Lower leg skin (tissue), 4 donors: ENCODE results near the gene COQ4. TPM values are rescaled to one million over a fixed set of nuclear protein-coding genes. Genes with fewer than 3 reads are reported as not detected.

Experiments used
- DNase-seq, 2 donors: peaks; one replicate each; pipeline ENCODE4 v3.0.0-alpha.2; 2019; ENCODE audit warnings: low spot score in 2 of 2
- H3K4me3 ChIP-seq: fragments of 200-600 bp; sonication (generic); 2 replicates; pipeline ENCODE4 v1.5.1; 2017; ENCODE audit warnings: mild to moderate bottlenecking, low read depth; ENCODE audit not compliant: poor library complexity, severe bottlenecking
- POLR2A ChIP-seq, 2 donors: fragments of 450-650 bp; IDR thresholded peaks; one replicate each; pipeline ENCODE4 v1.6.1; 2016 to 2017; ENCODE audit warnings: antibody characterized with exemption in 2 of 2, mild to moderate bottlenecking in 1 of 2, moderate library complexity in 1 of 2
- WGBS, 2 donors: methylation state at CpG; one replicate each; pipeline ENCODE4 v1.1.5; 2018; 5-methylcytosine and 5-hydroxymethylcytosine counted together
- intact Hi-C: fragments of 100-400 bp; cut with DNase I; formaldehyde crosslinking; loops from one replicate; pipeline ENCODE4 v1.15.0; 2023; ENCODE audit warnings: low total_unique reads
- total RNA-seq, 4 donors: library from RNA; depleted of rRNA; stranded (reverse); fragments of >200 nt; gene quantifications; one replicate each; pipeline ENCODE4 v1.1.0, GENCODE V29; 2016
- TF ChIP-seq, protein P1 (sequence below), 3 donors: fragments of 450-650 bp; IDR thresholded peaks; one replicate each; pipeline ENCODE4 v1.5.1; 2016; ENCODE audit warnings: antibody characterized with exemption in 3 of 3, mild to moderate bottlenecking in 3 of 3, moderate library complexity in 2 of 3

COQ4 gene
- total RNA-seq, 4 donors from 2014 or later = 80.4 to 120 (median 99.4) TPM

DNA sequence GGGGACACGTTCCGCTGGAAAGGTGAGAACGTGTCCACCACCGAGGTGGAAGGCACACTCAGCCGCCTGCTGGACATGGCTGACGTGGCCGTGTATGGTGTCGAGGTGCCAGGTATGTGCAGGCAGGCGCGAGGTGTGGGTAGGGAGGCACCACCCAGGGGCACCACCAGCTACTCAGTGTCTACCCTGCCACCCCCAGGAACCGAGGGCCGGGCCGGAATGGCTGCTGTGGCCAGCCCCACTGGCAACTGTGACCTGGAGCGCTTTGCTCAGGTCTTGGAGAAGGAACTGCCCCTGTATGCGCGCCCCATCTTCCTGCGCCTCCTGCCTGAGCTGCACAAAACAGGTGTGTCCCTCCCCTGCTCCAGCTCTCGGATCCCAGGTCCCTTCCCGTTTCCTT is 32.8 kb downstream of the COQ4 start:
- 97% methylated on average over 10 to 17 of the region's 19 CpGs for WGBS, 2 donors
- TF ChIP-seq, protein P1, sequence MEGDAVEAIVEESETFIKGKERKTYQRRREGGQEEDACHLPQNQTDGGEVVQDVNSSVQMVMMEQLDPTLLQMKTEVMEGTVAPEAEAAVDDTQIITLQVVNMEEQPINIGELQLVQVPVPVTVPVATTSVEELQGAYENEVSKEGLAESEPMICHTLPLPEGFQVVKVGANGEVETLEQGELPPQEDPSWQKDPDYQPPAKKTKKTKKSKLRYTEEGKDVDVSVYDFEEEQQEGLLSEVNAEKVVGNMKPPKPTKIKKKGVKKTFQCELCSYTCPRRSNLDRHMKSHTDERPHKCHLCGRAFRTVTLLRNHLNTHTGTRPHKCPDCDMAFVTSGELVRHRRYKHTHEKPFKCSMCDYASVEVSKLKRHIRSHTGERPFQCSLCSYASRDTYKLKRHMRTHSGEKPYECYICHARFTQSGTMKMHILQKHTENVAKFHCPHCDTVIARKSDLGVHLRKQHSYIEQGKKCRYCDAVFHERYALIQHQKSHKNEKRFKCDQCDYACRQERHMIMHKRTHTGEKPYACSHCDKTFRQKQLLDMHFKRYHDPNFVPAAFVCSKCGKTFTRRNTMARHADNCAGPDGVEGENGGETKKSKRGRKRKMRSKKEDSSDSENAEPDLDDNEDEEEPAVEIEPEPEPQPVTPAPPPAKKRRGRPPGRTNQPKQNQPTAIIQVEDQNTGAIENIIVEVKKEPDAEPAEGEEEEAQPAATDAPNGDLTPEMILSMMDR (IDR thresholded peaks at IDR 0.05) = no peak
- no peak for TF ChIP-seq POLR2A (IDR thresholded peaks at IDR 0.05)
- no peak for DNase-seq
- no peak overlapping the region for H3K4me3 ChIP-seq
- intact Hi-C loops = no loop called here

DNA sequence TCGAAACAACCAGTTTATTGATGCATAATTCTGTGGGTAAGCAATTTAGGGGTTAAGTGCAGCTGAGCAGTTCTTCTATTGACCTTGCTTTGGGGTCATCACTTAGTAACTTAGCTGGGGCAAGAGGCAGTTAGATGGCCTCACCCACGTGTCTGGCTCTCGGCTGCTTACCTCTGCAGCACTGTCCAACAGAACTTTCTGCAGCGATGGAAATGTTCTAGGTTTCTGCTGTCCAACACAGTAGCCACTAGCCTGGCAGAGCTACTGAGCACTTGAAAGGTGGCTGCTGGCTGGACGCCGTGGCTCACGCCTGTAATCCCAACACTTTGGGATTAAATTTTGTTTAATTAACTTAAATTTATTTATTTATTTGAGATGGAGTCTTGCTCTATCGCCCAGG is 35.5 kb downstream of the COQ4 start:
- TF ChIP-seq, protein P1 (IDR thresholded peaks at IDR 0.05) = no peak
- no peak for TF ChIP-seq POLR2A (IDR thresholded peaks at IDR 0.05)
- intact Hi-C loops = no loop called here
- 84 to 91% methylated on average over 8 of the region's 8 CpGs for WGBS, 2 donors
- no peak overlapping the region for H3K4me3 ChIP-seq
- DNase-seq = no peak

DNA sequence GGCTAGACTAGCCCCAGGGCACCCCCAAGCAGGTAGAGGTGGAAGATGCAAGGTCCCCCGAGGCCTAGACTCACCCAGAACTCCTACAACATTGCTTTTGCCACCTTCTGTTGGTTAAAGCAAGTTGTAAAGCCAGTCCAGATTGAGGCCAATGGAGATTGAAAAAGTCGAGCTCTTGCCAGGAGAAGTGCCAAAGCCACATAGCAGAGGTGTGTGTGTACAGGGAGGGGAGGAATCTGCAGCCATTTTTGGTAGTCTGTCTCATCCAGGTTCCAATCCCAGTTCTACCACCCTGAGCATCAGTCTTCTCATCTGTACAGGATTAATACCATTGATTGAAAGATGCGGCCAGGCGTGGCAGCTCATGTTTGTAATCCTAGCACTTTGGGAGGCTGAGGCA is 36.2 kb downstream of the COQ4 start:
- H3K4me3 ChIP-seq = no peak overlapping the region
- WGBS, 2 donors = 67 to 76% methylated on average over 4 of the region's 4 CpGs
- DNase-seq = no peak
- TF ChIP-seq, protein P1 (IDR thresholded peaks at IDR 0.05) = no peak
- no peak for TF ChIP-seq POLR2A (IDR thresholded peaks at IDR 0.05)
- intact Hi-C loops = no loop called here

DNA sequence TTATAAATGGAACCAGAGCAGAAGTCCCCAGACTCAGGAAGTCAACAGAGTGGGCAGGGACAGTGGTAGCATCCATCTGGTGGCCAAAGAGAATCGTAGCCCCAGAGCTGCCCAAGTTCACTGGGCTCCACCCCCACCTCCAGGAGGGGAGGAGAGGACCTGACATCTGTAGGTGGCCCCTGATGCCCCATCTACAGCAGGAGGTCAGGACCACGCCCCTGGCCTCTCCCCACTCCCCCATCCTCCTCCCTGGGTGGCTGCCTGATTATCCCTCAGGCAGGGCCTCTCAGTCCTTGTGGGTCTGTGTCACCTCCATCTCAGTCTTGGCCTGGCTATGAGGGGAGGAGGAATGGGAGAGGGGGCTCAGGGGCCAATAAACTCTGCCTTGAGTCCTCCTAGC is 38.2 kb downstream of the COQ4 start:
- intact Hi-C loops = loop anchor here (10.0 kb wide), 1 partner anchor 54 kb away; no protein-coding TSS in a partner anchor
- DNase-seq = no peak
- H3K4me3 ChIP-seq = no peak overlapping the region
- 62 to 74% methylated on average over 2 of the region's 2 CpGs for WGBS, 2 donors
- no peak for TF ChIP-seq POLR2A (IDR thresholded peaks at IDR 0.05)
- TF ChIP-seq, protein P1 (IDR thresholded peaks at IDR 0.05) = no peak

DNA sequence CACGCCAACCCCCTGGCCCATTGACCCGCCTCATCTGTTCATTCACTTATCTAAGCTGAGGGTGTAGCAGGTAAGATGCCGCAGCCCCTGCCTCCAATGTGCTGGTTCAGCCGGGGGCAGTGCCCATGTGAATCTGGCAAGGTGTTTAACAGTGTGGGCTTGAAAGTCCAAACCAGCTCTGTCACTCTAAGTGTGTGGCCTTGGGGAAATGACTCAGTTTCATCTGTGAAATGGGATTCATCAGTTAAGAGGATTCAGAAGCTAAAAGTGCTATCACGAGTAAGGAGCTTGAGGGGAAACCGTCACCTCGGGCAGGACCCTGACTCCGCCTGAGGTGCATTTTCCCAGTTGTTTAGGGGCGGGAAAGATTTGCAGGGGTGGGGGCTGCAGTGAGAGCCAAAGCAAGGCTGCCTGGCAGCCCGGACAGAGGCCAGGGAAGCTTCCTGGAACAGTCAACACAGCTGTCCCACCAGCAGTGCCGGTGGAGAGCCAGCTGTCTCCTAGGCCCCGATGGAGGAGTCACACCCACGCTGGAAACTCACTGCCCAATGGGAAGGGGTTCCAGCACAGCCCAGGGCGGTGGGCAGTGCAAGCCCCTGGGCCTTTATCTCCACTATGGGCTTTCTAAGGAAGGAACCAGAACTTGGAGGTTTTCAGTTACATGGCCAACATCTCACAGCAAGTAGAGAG is 38.8 kb downstream of the COQ4 start:
- WGBS, 2 donors = 43 to 44% methylated on average over 14 of the region's 14 CpGs
- intact Hi-C loops = loop anchor here (10.0 kb wide), 1 partner anchor 53 kb away; no protein-coding TSS in a partner anchor
- DNase-seq = no peak
- H3K4me3 ChIP-seq = no peak overlapping the region
- TF ChIP-seq POLR2A (IDR thresholded peaks at IDR 0.05) = no peak
- TF ChIP-seq, protein P1 (IDR thresholded peaks at IDR 0.05) = no peak
